ENCODE measurements around the gene VPS26A. TPM values are rescaled to one million over a fixed set of nuclear protein-coding genes. Genes with fewer than 3 reads are reported as not detected.

Gene VPS26A
- total RNA-seq, 1 experiment from 2014 or later = 44.1 TPM

GRCh38 chr10:69220507-69220906 is 96.5 kb downstream of the VPS26A start:
- DNase-seq (ENCODE audit: low read depth) = no peak

Other genes starting within 250 kb of the VPS26A start
- gene DDX50, start 222.9 kb upstream of the VPS26A start, total RNA-seq (2014; rRNA removed; shearing (Covaris generic)) = 40.6 and 51.1 TPM in 2 replicates
- gene DDX21, start 168.0 kb upstream of the VPS26A start, total RNA-seq (2014; rRNA removed; shearing (Covaris generic)) = 40.4 and 51.9 TPM in 2 replicates
- gene KIFBP, start 135.4 kb upstream of the VPS26A start, total RNA-seq (2014; rRNA removed; shearing (Covaris generic)) = 44.7 and 68.5 TPM in 2 replicates
- gene SRGN, start 36.1 kb upstream of the VPS26A start, total RNA-seq (2014; rRNA removed; shearing (Covaris generic)) = 740 and 865 TPM in 2 replicates
- 32.8 and 44.5 TPM in 2 replicates for gene SUPV3L1, start 56.1 kb downstream of the VPS26A start, total RNA-seq (2014; rRNA removed; shearing (Covaris generic))
- 0.27 and 3.4 TPM in 2 replicates for gene HKDC1, start 96.2 kb downstream of the VPS26A start, total RNA-seq (2014; rRNA removed; shearing (Covaris generic))
- 46.9 and 70.9 TPM in 2 replicates for gene HK1, start 154.3 kb downstream of the VPS26A start, total RNA-seq (2014; rRNA removed; shearing (Covaris generic))

Measured in M059J (cell line).